HL-60/S4 treated with retinoic acid at 250 ng/mL for 4 days and 3 days (cell line): ENCODE measurements around the gene RNF222.

ENCODE experiments used
- in situ Hi-C: fragments of 300-500 bp; cut with MboI; formaldehyde crosslinking; loops from 2 replicates; pipeline ENCODE4 v1.7.0; 2022; ENCODE audit warnings: low sequenced_read_pairs

Gene RNF222, protein sequence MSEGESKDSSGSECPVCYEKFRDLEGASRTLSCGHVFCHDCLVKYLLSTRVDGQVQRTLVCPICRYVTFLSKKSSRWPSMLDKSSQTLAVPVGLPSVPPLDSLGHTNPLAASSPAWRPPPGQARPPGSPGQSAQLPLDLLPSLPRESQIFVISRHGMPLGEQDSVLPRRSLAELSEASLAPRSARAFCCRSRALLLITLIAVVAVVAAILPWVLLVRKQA

DNA sequence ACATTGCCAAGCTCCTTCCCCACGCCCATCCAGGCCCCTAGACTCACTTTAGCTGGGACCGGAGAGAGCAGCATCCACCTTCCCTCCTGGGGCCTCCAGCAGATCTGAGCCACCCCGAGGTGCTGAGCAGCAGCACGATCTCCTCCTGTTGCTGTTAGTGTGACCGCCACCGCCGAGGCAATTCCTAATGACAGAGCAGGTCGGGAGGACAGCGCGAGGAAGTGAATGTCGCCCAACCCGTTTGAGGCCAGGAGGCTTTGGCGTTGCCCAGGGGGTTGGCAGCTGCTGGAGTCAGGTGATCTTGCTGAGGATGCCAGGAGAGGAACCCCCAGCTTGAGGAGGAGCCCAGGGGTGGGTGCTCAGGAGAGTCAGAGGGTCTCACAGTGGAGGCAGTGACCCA, at the start of gene RNF222:
Gene RNF222, minus strand, starts transcription at position 192 of the 400 bp plus-strand sequence. CDS start 4,366 bp downstream, outside the sequence.
- in situ Hi-C loops = no loop called here

DNA sequence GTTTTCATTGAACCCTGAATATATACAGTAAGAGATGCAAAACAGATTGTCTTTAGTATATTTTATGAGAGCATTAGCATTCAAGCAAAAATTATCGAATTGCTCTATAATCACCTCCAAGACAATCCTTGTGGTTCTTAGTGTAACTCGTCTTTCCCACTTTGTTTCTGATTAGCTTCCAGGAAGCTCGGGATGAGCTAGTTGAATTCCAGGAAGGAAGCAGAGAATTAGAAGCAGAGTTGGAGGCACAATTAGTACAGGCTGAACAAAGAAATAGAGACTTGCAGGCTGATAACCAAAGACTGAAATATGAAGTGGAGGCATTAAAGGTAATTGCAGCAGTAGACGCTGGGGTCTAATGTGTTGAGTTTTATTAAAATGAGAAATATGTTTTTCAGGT, 47.9 kb upstream of the RNF222 start:
- in situ Hi-C loops = no loop called here

DNA sequence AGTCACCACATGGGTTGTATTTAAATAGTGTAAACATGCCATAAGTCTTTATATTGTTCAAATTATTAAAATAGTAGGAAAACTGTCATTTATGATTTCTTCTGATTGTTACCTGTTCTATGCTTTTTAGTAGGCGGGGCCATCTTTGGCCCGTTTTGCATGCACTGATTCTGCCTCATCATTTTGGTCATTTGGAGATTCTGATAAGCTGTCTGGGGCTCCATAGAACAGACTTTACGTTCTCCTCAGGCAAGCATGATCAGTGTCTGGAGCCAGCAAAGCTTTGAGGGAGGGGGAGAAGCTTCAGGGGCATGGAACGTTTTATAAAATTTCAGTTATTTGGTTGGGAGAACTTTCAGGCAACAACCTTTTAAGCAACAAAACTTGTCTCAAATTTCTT, 46.9 kb upstream of the RNF222 start:
- in situ Hi-C loops = no loop called here

DNA sequence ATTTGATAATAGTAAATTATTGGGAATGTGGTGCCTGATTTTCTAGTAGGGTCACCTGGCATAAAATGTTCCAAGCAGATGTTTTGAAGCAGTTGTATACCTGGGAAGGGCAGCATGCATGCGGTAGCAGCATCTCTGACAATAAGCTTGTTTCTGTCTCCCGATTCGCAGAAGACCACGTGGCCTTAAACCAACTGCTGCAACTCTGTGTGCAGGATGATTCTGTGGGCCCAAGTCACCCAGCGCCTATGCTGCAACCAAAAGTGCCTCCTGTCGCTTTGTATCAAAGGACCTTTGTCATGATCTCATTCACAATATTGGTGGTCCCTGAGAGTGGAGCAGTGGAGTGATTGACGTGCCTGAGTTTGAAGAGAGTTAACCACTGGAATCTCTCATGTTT, 46.1 kb upstream of the RNF222 start:
- in situ Hi-C loops = no loop called here

DNA sequence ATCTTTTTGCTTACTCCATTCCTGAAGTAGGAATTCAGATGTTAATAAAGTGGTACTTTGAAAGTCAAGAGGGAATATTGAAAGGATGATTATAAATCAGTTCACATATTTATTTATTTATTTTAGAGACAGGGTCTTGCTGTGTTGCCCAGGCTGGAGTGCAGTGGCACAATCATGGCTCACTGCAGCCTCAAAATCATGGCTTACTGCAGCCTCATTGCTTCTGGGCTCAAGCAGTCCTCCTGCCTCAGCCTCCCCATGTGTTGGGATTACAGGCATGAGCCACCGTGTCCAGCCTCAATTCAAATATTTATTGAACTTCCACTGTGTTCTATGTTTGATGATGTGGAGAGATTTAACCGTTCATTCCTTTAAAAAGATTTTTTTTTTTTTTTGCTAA, 44.7 kb upstream of the RNF222 start:
- in situ Hi-C loops = no loop called here

DNA sequence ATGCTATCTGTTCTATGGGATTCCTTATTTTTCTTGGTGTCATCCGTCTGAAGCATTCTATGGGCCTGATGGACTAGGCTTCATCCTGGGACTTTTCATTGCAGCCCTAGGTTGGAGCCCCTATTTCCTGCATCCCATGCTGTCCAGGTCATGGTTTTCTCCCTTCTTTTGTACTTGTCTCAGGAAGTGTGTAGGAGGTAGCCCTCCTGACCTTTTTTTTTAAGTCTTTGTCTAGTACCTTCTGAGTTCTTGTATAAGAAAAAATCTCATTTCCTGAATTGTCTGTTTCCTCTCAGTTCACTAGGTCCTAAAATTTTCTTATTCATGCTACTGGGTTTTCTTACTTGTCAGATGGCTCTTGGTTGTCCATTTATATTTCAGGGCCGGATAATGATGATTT, 44.1 kb upstream of the RNF222 start:
- in situ Hi-C loops = no loop called here

DNA sequence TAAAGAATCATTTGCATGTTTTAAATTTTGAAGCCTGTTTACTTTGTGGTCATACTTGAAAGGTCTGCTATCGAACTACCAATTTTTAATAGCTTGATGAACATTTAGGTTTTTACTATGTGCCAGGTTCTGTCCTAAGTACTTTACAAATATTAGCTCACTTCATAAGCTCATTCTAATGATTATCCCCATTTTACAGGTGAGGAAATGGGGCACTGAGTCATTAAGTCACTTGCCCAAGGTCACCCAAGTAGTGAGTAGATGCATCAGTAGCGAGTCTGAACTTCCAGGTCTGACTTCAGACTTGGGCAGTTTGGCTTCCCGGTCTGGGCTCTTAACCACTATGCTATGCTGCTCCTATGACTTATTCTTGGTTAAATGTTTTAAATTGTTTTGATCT, 42.1 kb upstream of the RNF222 start:
- in situ Hi-C loops = no loop called here

DNA sequence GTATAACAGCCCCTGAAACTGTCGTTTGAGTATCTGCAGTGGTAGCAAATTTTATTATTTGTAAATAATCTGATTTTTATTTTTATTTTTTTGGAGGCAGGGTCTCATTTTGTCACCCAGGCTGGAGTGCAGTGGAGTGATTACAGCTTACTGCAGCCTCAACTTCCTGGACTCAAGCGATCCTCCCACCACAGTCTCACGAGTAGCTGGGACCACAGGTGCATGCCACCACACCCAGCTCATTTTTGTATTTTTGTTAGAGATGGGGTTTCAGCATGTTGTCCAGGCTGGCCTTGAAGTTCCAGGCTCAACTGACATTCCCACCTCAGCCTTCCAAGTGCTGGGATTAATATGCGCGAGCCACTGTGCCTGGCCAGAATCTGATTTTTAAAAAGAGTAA, 40.8 kb upstream of the RNF222 start:
- in situ Hi-C loops = no loop called here

DNA sequence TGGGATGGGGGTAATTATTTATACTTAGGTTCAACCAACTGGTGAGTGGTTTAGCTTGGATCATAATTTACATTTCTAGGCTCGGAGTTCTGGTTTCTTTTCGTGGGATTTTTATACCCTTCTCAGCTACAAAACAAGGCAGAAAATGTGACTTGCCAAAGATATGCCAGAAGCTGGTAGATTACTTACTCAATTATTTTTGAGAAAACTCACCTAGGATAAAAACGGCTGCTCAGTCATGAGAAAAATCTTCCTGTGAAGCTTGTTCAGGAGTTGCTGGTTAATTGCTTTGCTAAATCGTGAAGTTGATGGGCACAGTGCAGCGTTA, 39.2 kb upstream of the RNF222 start:
- in situ Hi-C loops = no loop called here

DNA sequence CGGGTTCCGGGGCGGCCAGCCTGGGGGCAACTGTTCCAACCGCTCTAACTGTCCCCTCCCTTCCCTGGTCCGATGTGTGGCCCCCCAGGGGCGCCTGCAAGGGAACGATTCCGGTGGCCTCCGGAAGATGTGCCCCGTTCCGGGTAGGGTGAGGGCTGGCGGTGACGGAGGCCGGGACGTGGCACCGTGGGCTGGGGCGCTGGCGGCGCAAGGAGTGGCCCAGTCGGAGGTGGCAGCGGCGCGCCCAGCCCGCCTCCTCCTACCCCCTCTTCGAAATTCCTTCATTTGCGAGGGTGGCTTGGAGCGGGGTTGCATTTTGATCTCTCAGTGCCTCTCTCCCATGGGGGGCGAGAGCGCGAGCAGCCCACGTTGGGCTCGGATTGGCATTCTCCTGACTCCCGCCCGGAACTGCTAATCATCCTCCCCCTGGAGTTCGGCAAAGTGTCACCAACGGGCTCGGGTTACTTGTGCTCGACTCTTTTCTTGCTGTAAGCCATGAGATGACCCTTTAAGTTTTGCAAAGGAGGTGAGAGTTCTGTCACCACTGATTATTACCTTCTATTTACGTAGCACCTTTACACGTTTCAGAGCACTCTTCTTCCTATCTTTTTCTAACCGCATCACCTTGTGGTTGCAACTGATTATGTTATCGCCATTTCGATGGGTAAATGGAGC, 38.7 kb upstream of the RNF222 start:
- in situ Hi-C loops = no loop called here

DNA sequence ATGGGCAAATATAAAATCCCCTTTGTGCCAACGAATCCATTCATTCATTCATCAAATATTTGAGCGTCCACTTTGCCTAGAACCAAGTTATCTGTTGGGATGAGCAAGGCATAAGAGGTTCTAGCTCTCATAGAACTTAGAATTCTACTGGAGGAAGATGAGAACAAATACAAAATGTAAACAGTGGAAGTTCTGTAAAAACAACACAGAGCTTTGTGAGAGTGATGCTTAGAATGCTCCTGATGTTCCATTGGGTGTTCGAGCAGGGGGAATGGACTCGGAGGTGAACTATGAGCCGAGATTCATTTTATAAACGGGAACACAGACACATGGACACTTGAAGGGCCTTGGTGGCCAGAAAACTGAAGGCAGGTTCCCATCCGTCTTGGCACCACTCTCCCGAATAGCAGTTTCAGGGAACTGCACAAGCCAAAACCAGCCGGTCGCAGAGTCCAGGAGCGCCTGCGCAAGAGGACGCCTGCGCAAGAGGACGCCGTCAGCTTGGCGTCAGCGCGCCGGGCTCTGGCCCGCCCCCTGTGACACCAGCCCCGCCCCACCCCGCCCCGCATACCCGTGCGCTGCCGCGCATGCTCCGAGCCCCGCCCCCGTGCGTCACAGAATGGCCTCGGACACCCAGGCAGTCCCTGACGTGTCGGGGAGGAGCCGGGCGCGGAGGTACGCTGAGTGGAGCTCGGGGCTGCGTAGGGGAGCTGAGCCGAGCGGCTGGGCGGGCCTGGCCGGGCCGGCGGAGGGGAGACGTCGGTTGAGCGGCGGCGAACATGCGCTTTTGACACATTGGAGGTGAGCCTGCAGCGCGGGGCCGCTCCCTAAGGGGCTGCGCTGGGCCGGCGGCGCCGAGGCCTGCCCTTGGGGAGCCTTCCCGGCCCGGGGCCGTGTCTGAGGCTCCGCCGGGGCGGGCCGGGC, 37.9 kb upstream of the RNF222 start, which contains the start of gene NDEL1:
Gene NDEL1, plus strand, starts transcription at position 640 of the 924 bp plus-strand sequence. CDS start 8,388 bp downstream, outside the sequence.
- in situ Hi-C loops = no loop called here

DNA sequence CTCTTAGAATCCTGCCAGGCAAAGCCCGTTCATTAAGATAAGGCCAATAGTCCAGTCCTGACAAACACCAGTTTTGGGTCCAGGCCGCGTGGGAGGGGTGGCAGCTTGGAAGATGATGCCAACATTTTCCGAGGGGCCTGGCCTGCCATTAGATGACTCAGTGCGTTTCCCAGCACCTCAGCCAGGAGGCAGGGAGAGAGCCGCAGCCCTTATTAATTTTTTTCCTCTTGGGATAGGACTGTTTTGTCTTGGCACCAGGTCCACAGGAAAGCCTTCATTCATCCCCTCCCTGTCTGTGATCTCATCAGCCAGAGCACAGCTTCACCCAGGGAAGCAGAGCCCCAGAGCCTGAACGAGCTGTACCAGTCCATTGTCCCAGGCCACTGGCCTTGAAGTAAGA, 33.3 kb upstream of the RNF222 start:
- in situ Hi-C loops = no loop called here

DNA sequence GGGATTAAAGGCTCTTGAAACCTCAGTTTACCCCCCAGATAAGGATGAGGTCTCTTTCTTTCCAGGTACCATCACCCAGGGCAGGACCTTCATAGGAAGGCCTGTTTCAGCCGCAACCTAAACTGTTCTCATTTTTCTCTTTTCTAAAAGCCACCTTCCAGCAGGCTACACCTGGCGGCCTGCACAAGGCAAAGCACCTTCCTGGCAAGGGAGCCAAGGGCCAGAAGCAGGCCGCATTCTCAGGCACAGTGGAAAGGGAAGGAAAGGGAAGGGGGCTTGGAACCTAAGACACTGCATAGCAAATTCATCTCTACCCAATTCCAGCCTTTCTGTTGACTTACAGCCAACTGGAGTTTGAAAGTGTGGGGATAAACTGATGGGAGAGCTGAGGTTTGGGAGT, 29.2 kb upstream of the RNF222 start:
- in situ Hi-C loops = no loop called here

DNA sequence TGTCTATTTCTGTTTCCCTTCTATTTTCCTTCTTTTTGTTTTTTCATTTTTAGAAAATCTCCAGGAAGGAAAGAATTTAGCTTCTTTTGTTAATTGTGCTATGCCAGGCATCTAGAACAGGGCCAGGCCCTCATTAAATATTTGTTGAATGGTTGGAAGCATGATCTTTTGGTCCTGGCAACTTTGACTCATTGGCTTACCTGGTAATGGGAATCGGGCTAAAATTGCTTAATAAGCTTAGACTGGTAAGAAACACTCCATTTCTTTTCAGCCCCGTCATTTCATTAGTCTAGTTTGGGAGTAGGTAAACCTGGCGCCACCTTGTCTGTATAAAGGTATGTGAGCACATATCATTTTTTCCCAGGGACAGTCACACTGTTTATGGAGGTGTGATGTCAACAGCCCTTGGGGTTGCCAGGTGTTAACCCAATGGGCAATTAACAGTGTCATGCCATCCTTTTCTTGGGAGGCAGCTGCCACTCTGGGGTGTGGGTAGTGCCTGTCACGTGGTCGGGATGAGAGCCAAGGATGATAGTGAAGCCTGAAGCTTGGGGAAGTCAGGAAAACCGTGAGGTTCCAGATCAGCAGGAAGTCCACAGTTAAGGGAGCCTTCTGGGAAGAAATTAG, 28.6 kb upstream of the RNF222 start:
- in situ Hi-C loops = no loop called here

DNA sequence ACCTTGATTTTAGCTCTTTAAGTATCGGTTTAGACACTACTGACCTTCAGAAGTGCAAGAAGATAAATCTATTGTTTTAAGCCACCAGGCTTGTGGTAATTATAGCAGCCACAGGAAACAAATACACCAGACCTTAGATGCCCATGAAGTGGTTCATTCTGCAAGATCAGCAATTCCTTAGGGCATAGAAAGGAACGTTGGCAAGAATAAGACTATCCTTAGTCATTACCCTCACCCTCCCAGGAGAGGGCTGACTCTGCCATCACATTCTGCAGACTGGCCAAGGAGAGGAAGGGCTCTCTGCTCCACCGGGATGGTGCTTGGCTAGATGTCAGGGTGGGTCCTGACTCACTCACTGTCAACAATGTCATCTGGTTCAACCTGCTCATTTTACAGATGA, 23.9 kb upstream of the RNF222 start:
- in situ Hi-C loops = loop anchor here (25.0 kb wide), 1 partner anchor 316 kb away; the partner anchor contains the start of gene CCDC42

DNA sequence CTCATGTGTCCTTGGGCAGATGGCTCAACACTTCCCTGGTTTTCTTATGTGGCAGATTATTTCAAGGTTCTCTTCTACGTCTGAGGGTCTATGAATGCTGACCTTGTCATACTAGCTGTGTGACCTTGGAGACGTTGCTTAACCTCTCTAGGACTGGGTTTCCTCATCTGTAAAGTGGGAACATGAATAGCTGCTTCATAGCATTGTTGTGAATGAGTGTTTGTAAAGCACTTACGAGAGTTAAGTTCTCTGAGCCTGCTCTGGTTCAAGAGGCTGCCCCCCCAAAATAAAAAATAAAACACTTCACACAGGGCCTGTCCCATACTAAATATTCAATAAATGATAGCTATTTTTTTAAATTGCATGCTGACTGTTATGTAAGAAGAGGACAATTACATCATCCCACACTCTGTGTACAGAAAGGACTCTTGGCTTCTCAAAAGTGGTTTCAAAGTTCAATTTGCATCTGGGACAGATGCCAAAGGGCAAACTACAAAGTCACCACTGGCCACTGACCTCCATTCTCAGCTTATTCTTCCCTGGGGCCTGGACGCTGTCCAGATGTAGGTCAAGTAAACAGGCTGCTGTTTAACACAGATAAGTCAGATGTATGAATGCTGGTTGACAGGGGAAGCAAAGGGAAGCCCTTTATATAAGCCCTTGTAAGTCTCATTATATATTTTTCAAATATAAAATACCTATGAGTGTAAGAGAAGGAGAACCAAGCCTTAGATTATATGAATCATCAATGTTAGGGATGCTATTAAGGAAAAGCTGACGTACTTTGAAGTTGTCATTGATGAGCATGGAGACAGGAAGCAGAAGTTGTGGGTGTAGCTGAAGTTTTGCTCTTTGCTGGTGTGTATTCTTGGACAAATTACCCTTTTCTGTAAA, 22.7 kb upstream of the RNF222 start:
- in situ Hi-C loops = loop anchor here (25.0 kb wide), 1 partner anchor 317 kb away; the partner anchor contains the start of gene CCDC42

DNA sequence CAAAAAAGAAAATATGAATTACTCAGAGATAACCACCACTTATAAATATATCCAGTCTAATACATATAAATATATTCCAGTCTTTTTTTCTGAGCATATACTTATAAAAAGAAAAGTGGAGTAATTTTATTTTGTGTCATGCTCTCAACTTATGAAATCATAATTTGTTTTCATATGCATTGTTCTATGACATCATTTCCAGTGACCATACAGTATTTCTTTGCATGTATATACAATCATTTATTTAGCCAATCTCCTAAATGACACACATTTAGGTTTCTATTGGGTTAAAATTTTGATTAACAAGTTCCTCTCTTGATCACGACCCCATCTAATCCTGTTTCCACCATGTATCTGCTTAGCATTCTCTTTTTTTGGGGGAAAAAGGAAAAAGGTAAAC, 21.7 kb upstream of the RNF222 start:
- in situ Hi-C loops = loop anchor here (25.0 kb wide), 1 partner anchor 318 kb away; the partner anchor contains the start of gene CCDC42

DNA sequence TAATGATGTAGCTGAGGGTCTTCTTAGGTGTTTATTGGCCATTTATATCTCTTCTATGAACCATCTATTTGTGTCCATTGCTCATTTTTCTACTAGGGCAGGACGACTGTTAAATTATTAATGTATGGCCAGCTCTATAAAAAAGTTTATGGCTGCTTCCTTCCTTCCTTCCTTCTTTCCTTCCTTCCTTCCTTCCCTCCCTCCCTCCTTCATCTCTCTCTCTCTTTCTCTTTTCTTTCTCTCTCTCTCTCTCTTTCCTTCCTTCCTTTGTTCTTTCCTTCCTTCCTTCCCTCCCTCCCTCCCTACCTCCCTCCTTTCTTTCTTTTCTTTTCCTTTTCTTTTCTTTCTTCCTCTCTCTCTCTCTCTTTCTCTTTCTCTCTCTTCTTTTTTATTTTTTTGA, 20.8 kb upstream of the RNF222 start:
- in situ Hi-C loops = loop anchor here (25.0 kb wide), 1 partner anchor 319 kb away; the partner anchor contains the start of gene CCDC42

DNA sequence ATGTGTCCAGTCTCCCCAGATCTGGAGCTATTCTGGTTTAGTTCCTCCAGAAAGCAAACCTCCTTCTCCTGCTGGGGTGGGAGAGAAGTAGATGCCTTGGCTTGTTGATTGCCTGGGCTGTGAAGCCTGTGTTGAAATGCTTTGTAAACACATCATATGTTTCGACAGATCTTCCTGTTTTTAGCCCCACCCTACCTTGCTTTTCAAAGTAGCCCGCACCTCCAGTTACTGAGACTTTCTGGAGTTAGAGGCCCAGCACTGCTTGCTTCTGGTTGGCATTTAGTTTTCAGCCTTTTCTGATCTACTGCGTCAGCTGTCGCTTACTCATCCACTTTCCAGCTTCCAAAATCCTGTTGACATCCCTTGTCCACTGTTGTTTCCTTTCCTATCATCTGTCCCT, 20.2 kb upstream of the RNF222 start:
- in situ Hi-C loops = loop anchor here (25.0 kb wide), 1 partner anchor 319 kb away; the partner anchor contains the start of gene CCDC42

DNA sequence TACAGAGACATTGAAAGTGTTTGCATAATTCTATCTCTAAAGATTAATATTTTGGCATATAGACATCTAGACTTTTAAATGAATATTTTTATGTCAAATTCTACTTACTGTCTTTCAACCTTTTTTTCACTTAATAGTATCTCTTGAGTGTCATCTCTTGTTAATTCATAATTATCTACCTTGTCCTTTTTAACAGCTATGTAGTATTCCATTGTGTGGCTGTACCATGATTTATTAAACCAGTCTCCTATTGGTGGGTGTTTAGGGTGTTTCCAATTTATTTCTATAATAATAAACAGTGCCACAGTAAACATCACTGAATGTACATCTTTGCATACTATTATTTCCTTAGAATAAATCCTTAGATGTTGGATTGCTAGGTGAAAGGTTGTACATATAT, 16.3 kb upstream of the RNF222 start:
- in situ Hi-C loops = loop anchor here (25.0 kb wide), 1 partner anchor 323 kb away; the partner anchor contains the start of gene CCDC42
